ENCODE measurements around the gene ZEB2. TPM values are rescaled to one million over a fixed set of nuclear protein-coding genes. Genes with fewer than 3 reads are reported as not detected.

The ZEB2 gene
- total RNA-seq, 4 donors from 2014 or later: 168 to 344 (median 251) TPM

- no peak for DNase-seq (ENCODE audit: low spot score)
- TF ChIP-seq CTCF (IDR thresholded peaks at IDR 0.05): no peak
- no peak for ATAC-seq (ENCODE audit: low FRiP score)
These were observed 138.2 kb downstream of the ZEB2 start for GRCh38 chr2:144381716-144382115.

GRCh38 chr2:144379851-144380311, 140.0 kb downstream of the ZEB2 start:
- DNase-seq (ENCODE audit: low spot score) (no peak), ATAC-seq (ENCODE audit: low FRiP score) (no peak)
- TF ChIP-seq CTCF (IDR thresholded peaks at IDR 0.05): no peak

- DNase-seq (ENCODE audit: low spot score) (no peak), ATAC-seq (ENCODE audit: low FRiP score) (no peak)
- no peak for TF ChIP-seq CTCF (IDR thresholded peaks at IDR 0.05)
These were observed 141.4 kb downstream of the ZEB2 start for GRCh38 chr2:144378551-144378950.

- TF ChIP-seq CTCF (IDR thresholded peaks at IDR 0.05): no peak
- ATAC-seq (ENCODE audit: low FRiP score) (no peak), DNase-seq (ENCODE audit: low spot score) (no peak)
These were observed 142.0 kb downstream of the ZEB2 start for GRCh38 chr2:144377914-144378313.

DNA sequence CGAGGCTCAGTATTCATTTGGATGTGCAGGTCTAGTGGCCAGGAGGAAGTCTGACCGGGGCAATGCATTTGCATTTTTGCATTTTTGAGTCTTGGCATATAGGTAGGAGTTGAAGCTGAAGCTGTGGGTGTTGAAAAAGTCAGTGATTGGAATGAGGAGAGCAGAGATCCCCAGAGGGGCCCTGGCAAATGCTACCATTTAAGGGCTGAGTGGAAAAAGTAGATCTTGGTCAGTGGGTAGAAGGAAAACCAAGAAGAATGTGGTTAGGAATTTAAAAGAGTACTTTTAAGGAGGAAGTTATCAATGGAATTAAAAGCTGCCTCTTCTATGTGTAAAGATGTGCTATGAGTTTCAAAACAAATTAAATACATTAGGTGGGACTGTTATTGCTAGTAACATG, 143.0 kb downstream of the ZEB2 start:
- TF ChIP-seq CTCF (IDR thresholded peaks at IDR 0.05): no peak
- DNase-seq (ENCODE audit: low spot score): no peak
- ATAC-seq (ENCODE audit: low FRiP score): no peak

GRCh38 chr2:144376460-144376859, 143.5 kb downstream of the ZEB2 start:
- no peak for DNase-seq (ENCODE audit: low spot score)
- no peak for TF ChIP-seq CTCF (IDR thresholded peaks at IDR 0.05)

DNA sequence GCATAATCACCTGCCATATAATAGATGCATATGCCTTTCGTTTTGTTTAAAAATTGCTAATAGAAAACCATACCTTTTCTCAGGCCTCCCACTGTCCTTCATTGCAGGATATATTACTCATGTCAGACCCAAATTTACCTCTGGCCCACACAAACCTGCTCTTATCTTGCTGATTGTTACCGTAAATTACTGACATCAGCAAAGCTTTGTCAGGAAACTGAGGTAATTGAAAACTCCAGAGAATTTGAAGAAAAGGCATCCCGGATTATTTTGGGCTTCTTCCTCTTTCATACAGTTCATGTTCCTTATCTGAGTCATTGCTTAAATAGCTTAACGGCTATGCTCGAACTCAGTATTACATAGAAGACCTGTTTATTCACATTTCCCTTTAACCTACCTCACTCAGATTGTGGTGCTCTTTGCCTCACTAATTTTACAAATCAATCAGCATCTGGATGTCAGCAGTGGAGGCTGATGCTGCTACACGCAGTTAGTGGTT, 145.7 kb downstream of the ZEB2 start:
- DNase-seq (ENCODE audit: low spot score): no peak
- no peak for TF ChIP-seq CTCF (IDR thresholded peaks at IDR 0.05)
- ATAC-seq (ENCODE audit: low FRiP score): no peak

More at GRCh38 chr2:144376460-144376859, 143.5 kb downstream of the ZEB2 start:
- no peak for ATAC-seq (ENCODE audit: low FRiP score)

Measured in omental fat pad (tissue), 4 donors.